Measurements from ENCODE around the gene KCNIP3.
"Not testable (repeated sequence)": the region's sequence is repeated elsewhere in the genome, so short reads cannot be mapped to it uniquely, and the experiment has no call there.

Gene KCNIP3

DNA sequence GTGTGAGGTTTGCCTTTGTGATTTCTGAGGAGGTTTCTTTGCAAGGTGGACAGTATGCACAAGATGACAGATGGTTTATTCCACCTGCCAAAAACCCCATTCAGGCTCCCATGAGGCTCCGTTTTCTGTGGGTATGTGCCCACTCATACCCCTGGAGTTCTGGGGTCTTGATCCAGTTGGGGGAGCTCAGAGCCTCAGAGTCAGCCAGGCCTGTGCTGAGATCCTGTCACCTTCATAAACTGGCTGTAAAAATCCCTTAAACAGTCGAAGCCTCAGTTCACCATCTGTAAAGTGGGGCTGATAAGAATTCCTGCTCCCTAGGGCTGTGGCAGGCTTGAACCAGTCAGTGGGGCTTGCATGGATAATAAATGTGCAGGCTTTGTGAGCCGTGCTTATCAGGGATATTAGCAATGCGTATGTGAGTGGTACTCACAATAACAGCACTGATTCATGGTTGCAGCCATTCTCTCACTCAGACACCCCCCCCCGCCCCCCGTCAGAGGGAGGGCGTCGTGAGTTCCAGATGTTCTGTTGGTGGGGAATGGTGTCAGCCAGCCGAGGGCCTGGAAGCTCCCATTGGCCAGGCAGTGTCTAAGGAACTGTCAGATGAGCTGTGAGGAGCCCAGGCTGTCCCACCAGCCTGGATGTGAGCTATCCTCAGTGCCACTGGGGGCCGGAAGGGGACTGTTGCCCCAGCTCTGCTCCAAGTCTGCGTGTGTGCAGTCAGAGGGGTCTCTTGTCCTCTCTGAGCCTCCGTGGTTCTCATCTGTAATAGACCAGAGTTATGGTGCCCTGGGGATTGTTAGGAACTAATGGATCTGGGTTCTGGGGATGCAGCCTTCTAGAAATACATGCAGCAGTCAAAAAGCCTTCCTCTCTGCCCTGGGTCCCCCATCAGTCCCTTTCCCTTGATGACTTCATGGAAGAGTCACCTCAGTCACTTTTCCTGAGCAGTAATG, 51.7 kb downstream of the KCNIP3 start:
- no peak for DNase-seq

DNA sequence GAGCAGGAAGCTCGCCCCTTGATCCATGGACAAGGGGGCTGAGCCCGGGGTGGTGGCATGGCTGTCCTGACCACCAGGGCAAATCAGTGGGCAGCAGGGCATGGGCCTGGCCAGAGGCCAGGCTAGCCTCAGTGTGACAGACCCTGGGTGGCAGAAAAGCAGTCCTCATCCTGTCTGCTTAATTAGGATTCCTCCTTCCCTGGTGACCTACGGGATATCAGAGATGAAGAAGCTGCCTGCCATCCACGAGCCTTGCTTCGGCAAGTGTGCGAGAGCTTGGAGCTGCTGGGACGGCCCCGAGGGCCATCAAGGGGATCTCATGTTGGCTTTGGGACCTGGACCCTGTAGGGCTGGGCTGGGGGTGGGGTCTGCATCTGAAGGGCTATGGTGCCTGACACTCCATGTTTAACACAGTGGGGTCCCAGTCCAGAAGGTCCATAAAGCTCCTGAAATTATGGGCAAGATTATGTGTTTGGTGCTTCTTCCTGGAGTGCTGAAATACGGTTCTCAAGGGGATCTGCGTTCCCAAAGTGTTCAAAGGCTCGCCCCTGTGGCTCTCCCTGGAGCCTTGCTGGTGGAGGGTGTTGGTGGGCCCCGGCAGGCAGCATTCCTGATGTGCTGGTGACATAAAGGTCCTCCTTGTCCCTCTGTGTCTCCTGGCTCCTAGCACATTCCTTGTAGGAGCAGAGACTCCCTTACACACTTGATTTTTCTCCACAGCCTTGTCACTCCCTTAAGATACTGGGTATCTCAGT, 52.6 kb downstream of the KCNIP3 start:
- no peak for DNase-seq

DNA sequence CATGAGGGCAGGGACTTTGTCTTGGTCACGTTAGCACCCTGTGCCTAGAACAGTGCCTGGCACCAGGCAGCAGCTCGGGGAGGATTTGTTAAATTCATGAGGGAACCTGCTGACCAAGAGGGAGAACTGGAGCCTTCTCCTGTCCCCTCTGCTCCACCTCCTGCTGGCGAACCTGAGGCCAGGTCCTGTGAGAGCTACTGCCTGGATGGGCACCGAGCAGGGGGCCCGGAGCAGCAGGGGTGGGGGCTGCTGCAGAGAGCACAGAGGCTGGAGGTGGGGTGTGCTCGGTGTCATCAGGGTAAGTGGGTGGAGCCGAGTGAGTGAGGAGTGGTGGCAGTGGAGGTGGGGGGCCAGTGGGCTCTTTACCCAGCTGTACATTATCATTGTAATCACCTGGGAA, 53.2 kb downstream of the KCNIP3 start:
- no peak for DNase-seq

- DNase-seq, result no peak
Observed at GRCh38 chr2:95350774-95351597, 53.8 kb downstream of the KCNIP3 start.

GRCh38 chr2:95351598-95351915, 54.4 kb downstream of the KCNIP3 start:
- DNase-seq, result no peak

DNA sequence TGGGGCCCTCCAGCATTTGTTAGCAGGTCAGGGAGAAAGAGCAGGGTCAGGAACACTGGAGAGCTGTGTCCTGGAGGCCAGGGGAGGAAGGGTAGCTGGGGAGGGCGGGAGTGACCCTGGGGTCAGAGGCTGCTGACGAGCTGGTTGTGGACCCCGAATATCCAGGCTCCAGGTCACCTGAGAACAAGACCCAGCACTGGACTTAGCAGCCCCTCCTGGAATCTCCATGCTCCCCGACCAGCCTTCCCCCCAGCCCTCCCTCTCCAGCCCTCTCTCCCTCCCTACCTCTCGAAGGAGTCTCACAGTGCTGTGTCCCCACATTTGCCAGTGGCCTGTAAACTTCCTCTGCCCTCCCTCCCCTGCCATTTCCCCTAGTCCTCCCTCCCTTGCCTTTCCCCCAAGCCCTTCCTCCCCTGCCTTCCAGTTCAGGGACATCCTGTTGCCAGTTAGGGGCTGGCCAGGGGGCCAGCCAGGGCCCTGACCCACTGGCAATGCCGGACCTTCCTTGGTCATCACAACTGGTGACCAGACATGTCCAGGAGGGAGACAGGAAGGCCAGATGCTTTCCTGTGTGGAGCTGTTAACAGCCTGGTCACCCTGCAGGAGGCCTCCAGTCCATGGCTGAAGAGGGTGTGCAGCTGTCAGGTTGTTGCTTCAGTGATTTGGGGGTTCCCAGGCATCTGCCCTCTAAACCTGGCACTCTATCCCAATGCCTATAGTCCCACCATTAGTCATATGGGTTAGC, 55.3 kb downstream of the KCNIP3 start:
- no peak for DNase-seq

- no peak for DNase-seq
Observed at GRCh38 chr2:95353055-95353575, 56.0 kb downstream of the KCNIP3 start.

DNA sequence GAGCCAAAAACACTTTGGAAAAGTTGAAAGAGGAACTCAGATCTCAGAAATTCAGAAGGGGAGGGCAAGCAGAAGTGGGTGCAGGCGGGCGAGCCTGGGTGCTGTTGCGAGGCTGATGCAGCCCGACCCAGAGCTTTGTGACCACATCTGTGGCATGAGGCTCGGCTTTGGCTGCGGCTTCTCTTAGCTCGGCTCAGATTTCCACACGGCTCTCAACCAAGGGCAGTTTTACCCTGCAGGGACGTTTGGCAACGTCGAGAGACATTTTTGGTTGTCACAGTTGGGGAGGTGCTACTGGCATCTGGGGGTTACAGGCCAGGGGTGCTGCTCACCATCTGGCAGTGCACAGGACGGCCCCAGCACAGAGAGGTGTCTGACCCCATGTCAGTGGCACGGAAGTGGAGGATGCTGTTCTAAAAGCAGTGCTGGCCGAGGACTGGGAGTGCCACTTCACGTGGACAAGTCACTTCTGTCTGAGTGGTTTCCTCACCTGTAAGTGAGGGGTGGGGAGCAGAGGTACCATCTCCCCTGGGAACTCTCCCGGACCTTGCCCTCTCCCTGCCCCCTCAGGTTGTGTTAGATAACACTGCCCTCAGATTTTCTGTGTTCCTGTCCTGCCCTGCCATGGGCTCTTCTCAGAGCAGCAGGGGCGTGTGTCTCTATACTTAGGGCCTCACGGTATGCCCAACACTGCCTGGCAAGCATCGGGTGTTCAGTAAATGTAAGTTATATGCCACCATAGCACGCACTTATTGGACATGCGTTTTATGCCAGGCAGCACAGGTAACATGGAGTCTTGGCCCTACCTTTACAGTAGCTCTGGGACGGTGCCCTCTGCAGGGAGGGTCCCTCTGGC, 56.7 kb downstream of the KCNIP3 start:
- DNase-seq, result no peak

DNA sequence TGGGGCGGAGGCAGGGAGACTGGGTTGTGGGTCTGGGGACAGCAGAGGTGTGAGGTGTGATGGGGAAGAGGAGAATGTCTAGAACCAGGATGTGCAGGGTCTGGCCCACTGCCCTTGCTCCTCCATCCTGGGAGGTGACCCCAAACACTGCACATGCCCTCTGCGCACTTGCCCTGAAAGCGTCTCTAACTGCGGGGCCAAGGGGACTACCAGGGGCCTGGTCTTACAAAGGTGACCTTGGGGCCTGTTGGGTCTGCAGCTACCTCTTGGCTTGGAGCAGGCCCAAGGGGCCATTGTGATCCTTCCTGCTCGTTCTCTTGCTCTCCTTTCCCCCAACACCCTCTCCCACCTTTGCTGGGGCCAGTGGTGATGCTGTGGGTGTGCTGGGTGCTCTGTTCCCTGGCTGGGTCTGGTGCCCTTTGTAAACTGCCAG, 57.3 kb downstream of the KCNIP3 start:
- no peak for DNase-seq

DNA sequence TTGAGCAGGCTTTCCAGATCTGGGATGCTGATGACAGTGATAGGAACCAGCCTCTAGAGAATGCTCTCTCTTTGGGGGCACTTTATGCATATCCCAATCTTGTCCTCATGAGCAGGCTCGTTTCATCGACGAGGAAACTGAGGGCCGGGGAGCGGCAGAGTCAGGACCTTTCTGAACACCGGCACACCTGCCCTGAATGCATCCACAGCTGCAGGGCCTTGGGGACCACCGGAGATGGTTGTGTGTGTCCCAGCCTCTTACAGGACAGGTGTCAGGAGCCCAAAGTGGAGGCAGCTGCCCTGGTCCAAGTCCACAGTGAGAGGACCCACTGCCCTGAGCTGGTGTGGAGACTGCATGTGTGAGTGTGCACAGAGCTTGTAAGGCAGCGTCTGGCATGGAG, 57.8 kb downstream of the KCNIP3 start:
- DNase-seq, result no peak

DNA sequence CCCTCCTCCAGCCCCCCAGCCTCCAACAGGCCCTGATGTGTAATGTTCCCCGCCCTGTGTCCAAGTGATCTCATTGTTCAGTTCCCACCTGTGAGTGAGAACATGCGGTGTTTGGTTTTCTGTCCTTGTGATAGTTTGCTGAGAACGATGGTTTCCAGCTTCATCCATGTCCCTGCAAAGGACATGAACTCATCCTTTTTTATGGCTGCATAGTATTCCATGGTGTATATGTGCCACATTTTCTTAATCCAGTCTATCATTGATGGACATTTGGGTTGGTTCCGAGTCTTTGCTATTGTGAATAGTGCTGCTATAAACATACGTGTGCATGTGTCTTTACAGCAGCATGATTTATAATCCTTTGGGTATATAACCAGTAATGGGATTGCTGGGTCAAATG, 58.3 kb downstream of the KCNIP3 start:
- not testable (repeated sequence) for DNase-seq

GRCh38 chr2:95356821-95357700, 59.9 kb downstream of the KCNIP3 start:
- no peak for DNase-seq

DNA sequence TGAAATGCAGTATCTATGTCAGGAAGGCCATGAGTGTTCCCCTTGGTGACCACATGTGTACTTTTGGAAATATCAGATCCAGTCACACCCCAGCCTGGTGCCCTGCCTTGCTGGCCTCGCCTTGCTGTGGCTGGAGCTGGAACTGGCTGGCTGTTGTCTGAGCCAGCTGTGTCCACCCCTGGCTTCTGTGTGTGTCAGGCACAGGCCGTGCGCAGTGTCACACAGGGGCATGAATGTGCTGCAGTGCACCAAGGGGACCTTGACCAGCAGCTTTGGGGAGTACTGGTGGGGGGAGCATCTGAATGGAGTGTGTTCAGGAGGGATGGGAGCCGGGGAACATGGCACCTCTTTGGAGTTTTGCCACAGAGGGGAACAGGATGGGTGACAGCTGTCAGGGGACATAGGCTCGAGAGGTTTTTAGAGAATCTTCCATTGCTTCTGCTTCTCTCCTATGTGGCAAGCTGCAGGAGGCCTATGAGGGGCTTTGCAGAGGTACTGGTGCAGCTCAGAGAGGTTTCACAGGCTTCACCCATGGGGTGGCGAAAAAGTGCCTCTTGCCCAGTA, 60.7 kb downstream of the KCNIP3 start:
- no peak for DNase-seq

DNA sequence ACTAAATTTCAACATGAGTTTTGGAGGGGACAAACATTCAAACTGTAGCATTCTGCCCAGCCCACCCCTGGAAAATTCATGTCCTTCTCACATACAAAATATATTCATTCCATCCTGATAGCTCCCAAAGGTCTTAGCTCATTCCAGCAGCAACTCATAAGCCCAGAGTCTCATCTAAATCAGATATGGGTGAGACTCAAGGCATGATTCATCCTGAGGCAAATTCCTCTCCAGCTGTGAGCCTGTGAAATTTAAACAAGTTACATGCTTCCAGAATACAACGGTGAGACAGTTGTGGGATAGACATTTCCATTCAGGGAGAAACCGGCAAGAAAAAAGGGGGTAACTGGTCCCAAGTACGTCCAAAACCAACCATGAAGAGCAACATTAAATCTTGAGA, 61.9 kb downstream of the KCNIP3 start:
- no peak for DNase-seq

DNA sequence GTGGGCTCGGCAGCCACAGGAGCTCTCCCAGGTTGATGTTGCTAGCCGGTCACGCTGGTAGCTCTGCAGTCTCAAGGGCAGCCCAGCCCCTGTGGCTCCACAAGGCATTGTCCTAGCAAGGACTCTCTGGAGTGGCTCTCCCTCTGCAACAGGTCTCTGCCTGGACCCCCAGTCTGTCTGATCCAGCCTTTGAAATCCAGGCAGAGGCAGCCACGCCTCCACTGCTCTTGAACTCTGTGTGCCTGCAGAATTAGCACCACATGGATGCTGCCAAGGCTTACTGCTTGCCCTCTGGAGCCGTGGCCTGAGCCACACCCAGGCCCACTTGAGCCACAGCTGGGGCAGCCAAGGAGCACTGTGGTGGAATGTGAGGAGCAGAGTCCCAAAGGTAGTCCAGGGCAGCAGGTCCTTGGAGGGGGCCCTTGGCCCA, 62.4 kb downstream of the KCNIP3 start:
- no peak for DNase-seq

GRCh38 chr2:95361216-95361980, 64.3 kb downstream of the KCNIP3 start:
- no peak for DNase-seq

GRCh38 chr2:95362486-95362885, 65.3 kb downstream of the KCNIP3 start:
- DNase-seq, result no peak

DNA sequence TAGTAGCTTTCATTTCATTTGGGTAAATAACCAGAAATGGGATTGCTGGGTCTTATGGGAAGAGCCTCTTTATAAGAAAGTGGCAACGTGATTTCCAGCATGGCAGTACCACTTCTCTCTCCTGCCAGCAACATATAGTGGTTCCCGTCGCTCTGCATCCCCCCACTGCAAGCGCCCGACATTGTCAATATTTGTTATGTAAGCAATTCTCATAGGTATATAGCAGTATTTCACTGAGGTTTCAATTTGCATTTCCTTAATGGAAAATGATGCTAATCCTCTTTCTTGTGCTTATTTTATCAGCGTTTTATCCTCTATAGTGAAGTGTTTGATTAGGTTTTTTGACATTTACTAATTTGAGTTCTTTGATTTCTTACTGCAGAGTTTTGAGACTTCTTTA, 69.4 kb downstream of the KCNIP3 start:
- no peak for DNase-seq

- no peak for DNase-seq
Observed at GRCh38 chr2:95372216-95372829, 75.2 kb downstream of the KCNIP3 start.
